Uterus (tissue), 4 donors: ENCODE measurements around the gene GRIK5. TPM values are rescaled to one million over a fixed set of nuclear protein-coding genes. Genes with fewer than 3 reads are reported as not detected.

Experiments
- DNase-seq, 2 donors: peaks; one replicate each; pipeline ENCODE4 v3.0.0-alpha.2; 2019 to 2020
- H3K27ac ChIP-seq, 2 donors: fragments of 200-600 bp; sonication (generic); 1 replicate in 1 of 2; 2 replicates in 1 of 2; pipeline ENCODE4 v1.5.1; 2016 to 2018
- H3K27me3 ChIP-seq, 2 donors: fragments of 200-600 bp; sonication (generic); one replicate each; pipeline ENCODE4 v1.5.1; 2018 to 2019; ENCODE audit warnings: control low read depth in 1 of 2
- H3K36me3 ChIP-seq, 2 donors: fragments of 200-600 bp; sonication (generic); one replicate each; pipeline ENCODE4 v1.5.1; 2019; ENCODE audit warnings: control low read depth in 1 of 2
- H3K4me1 ChIP-seq, 2 donors: fragments of 200-600 bp; sonication (generic); one replicate each; pipeline ENCODE4 v1.5.1; 2018 to 2019; ENCODE audit warnings: control low read depth in 1 of 2
- H3K4me3 ChIP-seq, 2 donors: fragments of 200-600 bp; sonication (generic); 1 replicate in 1 of 2; 2 replicates in 1 of 2; pipeline ENCODE4 v1.5.1; 2018 to 2019; ENCODE audit warnings: mild to moderate bottlenecking in 1 of 2
- H3K9me3 ChIP-seq, 2 donors: fragments of 200-600 bp; sonication (generic); one replicate each; pipeline ENCODE4 v1.5.1; 2019; ENCODE audit warnings: control low read depth in 1 of 2
- POLR2A ChIP-seq, 2 donors: fragments of 450-650 bp; IDR thresholded peaks; one replicate each; pipeline ENCODE4 v1.6.1; 2016; ENCODE audit warnings: antibody characterized with exemption in 2 of 2, mild to moderate bottlenecking in 1 of 2, moderate library complexity in 1 of 2
- intact Hi-C: fragments of 100-400 bp; cut with DNase I; formaldehyde crosslinking; loops from one replicate; pipeline ENCODE4 v1.15.1; 2023; ENCODE audit warnings: low total_unique reads
- total RNA-seq, 4 donors: library from RNA; depleted of rRNA in 3 of 4; stranded (reverse); fragments of >200 nt in 3 of 4; gene quantifications; one replicate each; pipeline versions ENCODE4 v1.1.0 to v1.2.4, GENCODE V29; 2014 to 2023
- TF ChIP-seq, protein P1 (sequence below), 4 experiments: fragments of 200-600 bp in 2 of 4; fragments of 450-650 bp in 2 of 4; sonication (generic) in 2 of 4; IDR thresholded peaks; one replicate each; pipeline ENCODE4 v1.5.1; 2016 to 2019; ENCODE audit warnings: antibody characterized with exemption in 4 of 4, mild to moderate bottlenecking in 2 of 4, moderate library complexity in 1 of 4
- donor health status: DM: yes; HTN: yes; CAD: no.

Gene GRIK5
- total RNA-seq, 4 donors from 2014 or later: 5.6 to 17.8 (median 7.0) TPM; not detected in 1

DNA sequence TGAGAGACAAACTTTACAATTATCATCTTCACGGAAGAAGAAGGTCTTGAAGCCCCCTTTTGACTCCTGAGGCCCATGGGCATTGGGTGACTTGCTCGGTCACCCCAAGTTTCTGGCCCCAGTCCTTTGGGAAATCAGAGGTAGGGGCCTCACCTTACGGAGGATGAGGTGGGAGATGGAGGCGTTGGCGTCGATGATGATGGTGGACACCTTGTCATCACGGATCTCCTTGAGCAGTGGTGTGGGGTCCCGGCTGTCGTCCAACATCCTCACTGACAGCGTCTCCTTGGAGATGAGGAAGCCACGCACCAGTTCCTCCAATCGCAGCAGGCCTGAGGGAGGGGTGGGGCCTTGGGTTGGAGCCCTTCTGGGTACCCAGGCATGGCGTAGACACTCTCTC lies 10.8 kb downstream of the GRIK5 start:
- Histone ChIP-seq H3K9me3 (no peaks in the 10 kb centered on the region), H3K27ac (no peak overlapping the region), H3K4me1 (no peaks in the 10 kb centered on the region), H3K4me3 (no peak overlapping the region), H3K36me3 (no peaks in the 10 kb centered on the region), H3K27me3 (no peaks in the 10 kb centered on the region)
- no peak for DNase-seq
- TF ChIP-seq, protein P1, sequence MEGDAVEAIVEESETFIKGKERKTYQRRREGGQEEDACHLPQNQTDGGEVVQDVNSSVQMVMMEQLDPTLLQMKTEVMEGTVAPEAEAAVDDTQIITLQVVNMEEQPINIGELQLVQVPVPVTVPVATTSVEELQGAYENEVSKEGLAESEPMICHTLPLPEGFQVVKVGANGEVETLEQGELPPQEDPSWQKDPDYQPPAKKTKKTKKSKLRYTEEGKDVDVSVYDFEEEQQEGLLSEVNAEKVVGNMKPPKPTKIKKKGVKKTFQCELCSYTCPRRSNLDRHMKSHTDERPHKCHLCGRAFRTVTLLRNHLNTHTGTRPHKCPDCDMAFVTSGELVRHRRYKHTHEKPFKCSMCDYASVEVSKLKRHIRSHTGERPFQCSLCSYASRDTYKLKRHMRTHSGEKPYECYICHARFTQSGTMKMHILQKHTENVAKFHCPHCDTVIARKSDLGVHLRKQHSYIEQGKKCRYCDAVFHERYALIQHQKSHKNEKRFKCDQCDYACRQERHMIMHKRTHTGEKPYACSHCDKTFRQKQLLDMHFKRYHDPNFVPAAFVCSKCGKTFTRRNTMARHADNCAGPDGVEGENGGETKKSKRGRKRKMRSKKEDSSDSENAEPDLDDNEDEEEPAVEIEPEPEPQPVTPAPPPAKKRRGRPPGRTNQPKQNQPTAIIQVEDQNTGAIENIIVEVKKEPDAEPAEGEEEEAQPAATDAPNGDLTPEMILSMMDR (IDR thresholded peaks at IDR 0.05): no peak
- TF ChIP-seq POLR2A (IDR thresholded peaks at IDR 0.05): no peak
- intact Hi-C loops: no loop called here

DNA sequence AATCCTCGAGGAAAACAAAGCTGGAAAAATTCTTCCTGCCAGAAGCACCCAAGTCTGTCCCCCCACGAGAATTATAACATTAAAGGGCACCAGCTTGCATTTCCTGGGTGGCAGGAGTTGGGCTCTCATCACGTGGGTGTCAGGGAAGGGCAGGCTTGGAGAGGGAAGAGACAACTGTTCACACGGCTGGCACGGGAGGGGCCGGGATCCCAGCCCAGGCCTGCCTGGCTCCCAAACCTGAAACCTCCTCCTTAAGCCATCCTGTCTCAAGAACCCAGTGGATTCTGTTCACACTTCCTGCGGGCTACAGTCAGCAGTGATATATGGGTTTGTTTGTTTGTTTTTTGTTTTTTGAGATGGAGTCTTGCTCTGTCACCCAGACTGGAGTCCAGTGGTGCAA lies 12.2 kb downstream of the GRIK5 start:
- Histone ChIP-seq H3K4me3 (no peak overlapping the region), H3K27me3 (no peaks in the 10 kb centered on the region), H3K36me3 (no peaks in the 10 kb centered on the region), H3K27ac (no peak overlapping the region), H3K4me1 (no peaks in the 10 kb centered on the region), H3K9me3 (no peaks in the 10 kb centered on the region)
- intact Hi-C loops: no loop called here
- no peak for DNase-seq
- TF ChIP-seq POLR2A (IDR thresholded peaks at IDR 0.05): no peak
- TF ChIP-seq, protein P1 (IDR thresholded peaks at IDR 0.05): no peak

DNA sequence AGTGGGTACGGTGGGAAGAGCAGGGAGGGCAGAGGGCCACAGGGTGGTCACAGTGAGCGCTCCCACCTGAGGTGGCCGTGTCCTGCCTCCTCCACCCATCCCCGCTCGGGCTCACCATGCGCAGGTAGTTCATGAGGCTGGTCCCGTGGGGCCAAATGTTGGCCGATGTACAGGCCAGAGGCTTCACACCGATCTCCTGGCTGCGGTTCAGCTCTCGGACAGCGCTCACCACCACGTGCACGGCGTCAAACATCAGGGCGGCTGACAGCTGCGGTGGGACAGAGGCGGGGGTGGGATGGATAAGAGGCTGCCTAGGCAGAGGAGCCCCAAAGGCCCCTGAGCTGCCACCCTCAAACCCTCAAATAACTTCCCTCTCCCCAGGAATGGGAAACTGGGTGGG lies 15.8 kb downstream of the GRIK5 start:
- Histone ChIP-seq H3K9me3 (no peaks in the 10 kb centered on the region), H3K4me3 (no peak overlapping the region), H3K27ac (no peak overlapping the region), H3K27me3 (no peaks in the 10 kb centered on the region), H3K4me1 (no peaks in the 10 kb centered on the region), H3K36me3 (no peaks in the 10 kb centered on the region)
- TF ChIP-seq, protein P1 (IDR thresholded peaks at IDR 0.05): no peak
- TF ChIP-seq POLR2A (IDR thresholded peaks at IDR 0.05): no peak
- intact Hi-C loops: no loop called here
- no peak for DNase-seq

DNA sequence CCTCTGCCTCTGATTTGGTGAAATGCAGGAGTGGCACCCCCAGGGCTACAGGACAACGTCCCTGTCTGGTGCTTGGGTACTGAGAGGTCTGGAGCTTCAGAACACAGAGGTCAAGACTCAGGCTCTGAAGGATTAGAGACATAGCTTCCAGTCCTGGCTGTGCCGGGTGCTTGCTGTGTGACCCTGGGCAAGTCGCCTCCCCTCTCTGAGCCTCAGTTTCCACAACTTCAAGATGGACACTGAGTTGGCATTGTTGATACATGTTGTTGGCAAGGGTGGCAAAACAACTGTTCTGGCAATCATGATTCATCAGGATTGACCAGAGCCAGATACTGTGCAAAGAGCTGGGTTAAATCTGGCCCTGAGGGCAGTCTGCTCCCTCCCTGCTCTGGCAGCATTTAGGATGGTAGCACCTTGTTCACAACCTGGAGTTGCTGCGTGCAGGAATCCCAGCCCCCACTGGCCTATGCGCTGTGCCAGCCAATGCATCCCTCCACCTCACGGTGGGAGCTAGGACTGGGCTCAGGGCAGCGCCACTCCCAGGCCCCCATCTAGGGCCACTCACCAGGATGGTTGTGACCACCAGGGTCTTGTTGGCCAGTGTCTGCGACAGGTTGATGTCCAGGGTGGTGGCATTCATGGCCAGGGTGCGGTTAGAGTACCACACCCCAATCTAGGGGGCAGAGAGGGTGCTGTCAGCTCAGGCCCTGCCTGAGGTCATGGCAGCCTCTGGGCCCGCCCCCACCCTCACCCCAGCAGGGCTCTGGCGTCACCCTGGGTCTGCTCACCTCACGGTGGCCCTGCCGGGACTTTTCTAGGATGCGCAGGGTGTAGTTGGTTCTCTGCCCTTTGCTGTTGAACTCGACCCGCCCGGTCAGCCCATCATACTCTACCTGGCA lies 16.7 kb downstream of the GRIK5 start:
- intact Hi-C loops: no loop called here
- Histone ChIP-seq H3K4me3 (no peak overlapping the region), H3K27me3 (no peaks in the 10 kb centered on the region), H3K27ac (no peak overlapping the region), H3K4me1 (no peaks in the 10 kb centered on the region), H3K9me3 (no peaks in the 10 kb centered on the region), H3K36me3 (no peaks in the 10 kb centered on the region)
- DNase-seq: no peak
- no peak for TF ChIP-seq POLR2A (IDR thresholded peaks at IDR 0.05)
- TF ChIP-seq, protein P1 (IDR thresholded peaks at IDR 0.05): no peak

DNA sequence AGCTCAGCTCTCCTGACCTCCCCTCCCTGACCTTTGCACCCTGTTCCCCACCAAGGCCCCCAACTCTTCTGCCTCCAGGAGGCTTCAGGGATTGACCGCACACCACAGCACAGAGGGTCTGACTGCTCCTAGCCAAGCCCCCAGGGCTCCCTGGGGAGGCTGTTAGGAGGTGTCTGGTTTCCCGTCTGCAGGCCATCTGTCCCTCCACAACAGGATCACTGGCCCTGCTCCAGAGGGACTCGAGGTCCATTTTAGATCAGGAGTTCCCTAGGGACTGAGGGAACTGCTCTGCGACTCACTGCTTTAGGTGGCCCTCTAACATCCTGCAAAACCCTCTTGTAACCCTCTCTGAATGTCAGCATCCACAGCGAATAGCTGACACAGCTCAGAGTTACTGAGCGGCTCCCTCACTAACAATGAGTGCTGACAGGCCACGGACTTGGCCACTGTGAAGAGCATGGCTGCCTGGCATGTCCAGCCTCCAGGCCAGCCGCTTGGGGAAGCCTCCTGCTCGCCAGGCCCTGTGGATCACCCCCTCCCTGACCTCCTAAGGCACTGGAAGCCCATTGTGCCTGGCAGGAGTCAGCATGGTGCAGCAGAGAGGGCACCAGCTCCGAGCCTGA lies 17.7 kb downstream of the GRIK5 start:
- TF ChIP-seq, protein P1 (IDR thresholded peaks at IDR 0.05): no peak
- TF ChIP-seq POLR2A (IDR thresholded peaks at IDR 0.05): no peak
- intact Hi-C loops: no loop called here

More for the DNA sequence above, 17.7 kb downstream of the GRIK5 start:
- H3K9me3 ChIP-seq: no peaks in the 10 kb centered on the region
- no peak overlapping the region for H3K4me3 ChIP-seq
- no peak overlapping the region for H3K27ac ChIP-seq
- DNase-seq: no peak
- no peaks in the 10 kb centered on the region for H3K27me3 ChIP-seq
- H3K4me1 ChIP-seq: no peaks in the 10 kb centered on the region
- H3K36me3 ChIP-seq: no peaks in the 10 kb centered on the region
